Inferior parietal cortex (tissue), 1 donor: Measurements from ENCODE around the gene L1CAM.

ENCODE experiments used
- DNase-seq: peaks from one replicate; pipeline ENCODE4 v3.0.0-alpha.2; 2016; ENCODE audit errors: extremely low spot score

The L1CAM gene

GRCh38 chrX:153922932-153923857, 37.2 kb upstream of the L1CAM start:
- no peak for DNase-seq

- DNase-seq, result no peak
Measured at GRCh38 chrX:153921511-153922446, 35.8 kb upstream of the L1CAM start.

DNA sequence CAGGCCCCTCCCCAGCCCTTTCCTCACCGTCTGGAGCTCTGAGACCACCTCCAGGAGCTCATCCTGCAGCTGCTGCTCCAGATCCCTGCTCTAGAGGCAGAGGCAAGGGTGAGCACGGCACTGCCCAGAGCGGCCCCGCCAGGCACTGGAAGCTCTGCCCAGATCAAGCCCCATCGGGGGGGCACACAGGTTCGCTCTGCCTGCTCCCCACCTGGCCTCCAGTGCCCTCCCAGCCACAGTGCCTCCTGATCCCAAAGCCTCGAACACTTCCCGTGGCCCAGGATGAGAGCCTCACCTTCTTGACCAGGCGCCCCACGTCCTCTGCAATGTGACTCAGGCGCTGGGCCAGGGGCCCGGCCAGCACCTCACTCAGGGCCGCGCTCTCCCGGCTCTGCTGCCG, 35.1 kb upstream of the L1CAM start:
- no peak for DNase-seq

GRCh38 chrX:153920546-153920945, 34.6 kb upstream of the L1CAM start:
- no peak for DNase-seq

- DNase-seq, result no peak
Measured at GRCh38 chrX:153919281-153919680, 33.3 kb upstream of the L1CAM start.

DNA sequence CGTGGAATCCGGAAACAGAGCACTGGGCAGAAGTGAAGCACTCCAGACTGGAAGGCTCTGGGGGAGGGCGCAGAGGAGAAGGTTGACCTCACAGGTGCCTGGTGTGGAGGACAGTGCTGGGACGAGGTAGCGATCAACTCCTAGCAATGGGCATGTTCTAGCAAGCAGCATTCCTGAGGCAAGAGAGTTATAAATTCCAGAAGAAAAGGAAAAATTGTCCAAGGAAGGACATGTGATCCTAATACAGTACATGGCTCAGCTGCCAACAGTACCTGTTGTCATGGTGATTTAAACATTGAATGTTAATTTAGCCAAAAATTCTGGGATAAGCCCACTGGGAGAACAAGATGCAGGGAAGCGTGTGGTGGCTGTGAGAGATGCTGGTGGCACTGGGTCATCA, 31.9 kb upstream of the L1CAM start:
- DNase-seq, result no peak

GRCh38 chrX:153913701-153914100, 27.7 kb upstream of the L1CAM start:
- DNase-seq, result no peak

GRCh38 chrX:153913211-153913610, 27.2 kb upstream of the L1CAM start:
- DNase-seq, result no peak

GRCh38 chrX:153911798-153912197, 25.8 kb upstream of the L1CAM start:
- DNase-seq, result no peak

DNA sequence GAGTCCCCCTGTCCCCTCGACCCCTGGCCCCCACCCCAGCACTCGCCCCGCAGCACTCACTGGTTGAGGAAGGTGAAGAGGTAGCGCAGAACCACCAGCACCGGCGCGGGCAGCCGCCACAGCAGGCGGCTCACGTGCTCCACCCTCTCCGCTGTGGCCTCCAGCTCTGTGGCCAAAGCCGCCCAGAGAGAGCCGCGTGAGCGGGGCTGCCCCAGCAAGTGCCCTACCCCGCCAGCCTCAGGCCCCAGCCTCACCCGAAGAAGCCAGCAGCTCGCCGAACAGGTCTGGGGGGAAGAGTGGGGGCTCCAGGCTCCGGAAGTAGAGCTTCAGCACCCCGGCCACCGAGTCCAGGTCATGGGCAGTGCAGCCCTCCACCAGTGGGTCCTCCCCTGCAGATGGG, 24.5 kb upstream of the L1CAM start:
- no peak for DNase-seq

DNA sequence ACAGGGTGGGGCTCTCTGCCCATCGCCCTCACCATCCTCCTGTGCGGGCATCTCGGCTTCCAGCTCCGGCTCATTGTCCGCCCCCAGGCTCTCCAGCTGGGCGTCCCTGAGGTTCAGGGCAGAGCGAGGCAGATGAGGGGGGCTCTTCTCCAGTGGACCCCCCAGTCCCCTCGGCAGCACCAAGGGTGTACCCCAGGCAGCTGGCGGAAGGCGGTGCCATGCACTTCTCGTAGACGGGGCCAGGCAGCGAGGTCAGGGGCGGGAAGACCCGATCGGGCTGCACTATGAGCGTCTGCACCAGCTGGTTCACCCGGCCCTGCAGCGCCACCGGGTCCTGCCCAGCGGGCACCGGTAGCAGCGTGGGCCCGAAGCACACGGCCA, 24.0 kb upstream of the L1CAM start:
- DNase-seq, result no peak

- DNase-seq, result no peak
Measured at GRCh38 chrX:153909024-153909979, 23.3 kb upstream of the L1CAM start.

- no peak for DNase-seq
Measured at GRCh38 chrX:153908219-153908860, 22.4 kb upstream of the L1CAM start.

DNA sequence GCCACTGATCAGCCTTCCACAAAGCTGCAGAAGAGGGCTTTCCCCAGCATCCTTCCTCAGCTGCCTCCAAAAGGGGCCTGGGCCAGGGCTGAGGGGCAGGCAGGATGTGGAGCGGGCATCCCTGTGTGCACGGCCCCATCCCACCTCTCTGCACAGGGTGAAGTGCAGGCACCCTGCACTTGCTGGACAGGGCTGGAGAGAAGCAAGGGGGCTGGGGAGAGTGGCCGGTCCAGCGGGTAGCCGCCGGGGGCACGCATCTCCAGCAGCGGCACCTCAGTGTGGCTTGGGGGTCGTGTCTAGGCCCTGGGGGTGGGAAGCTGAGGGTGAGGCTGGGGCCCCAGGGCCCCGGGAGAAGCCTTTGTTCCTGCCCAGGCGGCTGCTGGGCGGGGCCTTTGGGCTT, 21.5 kb upstream of the L1CAM start:
- no peak for DNase-seq

GRCh38 chrX:153906126-153906917, 20.3 kb upstream of the L1CAM start:
- DNase-seq, result no peak

- DNase-seq, result no peak
Measured at GRCh38 chrX:153905481-153906095, 19.6 kb upstream of the L1CAM start.

- no peak for DNase-seq
Measured at GRCh38 chrX:153903991-153904957, 18.3 kb upstream of the L1CAM start, which contains the start of gene AVPR2. AVPR2 (plus strand) TSS chrX:153904673; CDS start chrX:153905146, 473 bp downstream.

DNA sequence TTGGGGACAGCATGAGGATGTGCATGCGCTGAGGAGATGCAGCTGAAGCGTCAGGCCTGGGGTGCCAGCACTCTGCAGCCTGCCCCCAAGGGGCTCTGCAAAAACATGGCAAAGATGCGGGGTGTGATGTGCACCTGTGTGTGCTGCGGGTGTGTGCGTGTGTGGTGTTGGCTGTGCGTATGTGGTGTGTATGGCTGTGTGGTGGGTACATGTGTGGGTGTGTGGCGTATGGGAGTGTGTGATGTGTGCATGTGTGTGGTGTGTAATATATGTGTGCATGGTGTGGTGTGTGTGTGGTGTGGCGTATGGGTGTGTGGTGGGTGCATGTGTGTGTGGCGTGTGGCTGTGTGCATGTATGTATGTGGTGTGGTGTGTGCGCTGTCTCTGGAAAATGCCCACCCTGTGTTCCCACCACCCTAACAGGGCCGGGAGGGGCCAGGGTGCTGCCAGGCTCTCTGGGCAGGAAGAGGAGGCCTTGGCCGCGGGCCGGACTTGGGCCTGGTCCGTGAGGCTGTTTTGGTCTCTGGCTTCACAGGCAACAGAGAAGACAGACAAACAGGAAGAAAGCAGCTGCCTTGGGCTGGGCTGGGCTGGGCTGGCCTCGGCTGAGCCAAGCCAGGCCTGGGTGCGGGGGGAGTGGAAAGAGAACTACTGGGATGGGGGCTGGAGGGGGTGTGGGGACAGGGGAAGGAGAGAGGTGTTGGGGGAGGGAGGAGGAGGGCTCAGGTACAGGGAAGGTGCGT, 17.4 kb upstream of the L1CAM start:
- no peak for DNase-seq
